IMR-90 (cell line): Measurements from ENCODE around the gene HSPG2. TPM values are rescaled to one million over a fixed set of nuclear protein-coding genes. Genes with fewer than 3 reads are reported as not detected.

Experiments used
- polyA plus RNA-seq, 3 experiments: library from polyadenylated mRNA; depleted of rRNA; stranded (reverse); fragments of >200 nt; gene quantifications; 2 replicates each; pipeline ENCODE4 v1.2.3, GENCODE V29; 2012; ENCODE audit warnings: low replicate concordance in 1 of 3
- total RNA-seq: library from RNA; depleted of rRNA; stranded (reverse); fragments of >200 nt; gene quantifications from 2 replicates; pipeline ENCODE4 v1.2.3, GENCODE V29; 2012
- TF ChIP-seq, protein P1 (sequence below): conservative IDR thresholded peaks from 2 replicates; pipeline ENCODE4 v1.5.1; 2012; ENCODE audit warnings: mild to moderate bottlenecking, low read depth, low read length, improper control_type of control experiment

HSPG2 gene
- total and polyA plus RNA-seq, 2 of the 4 experiments (the other 2 are of a cell fraction): 15.8 to 94.0 TPM

DNA sequence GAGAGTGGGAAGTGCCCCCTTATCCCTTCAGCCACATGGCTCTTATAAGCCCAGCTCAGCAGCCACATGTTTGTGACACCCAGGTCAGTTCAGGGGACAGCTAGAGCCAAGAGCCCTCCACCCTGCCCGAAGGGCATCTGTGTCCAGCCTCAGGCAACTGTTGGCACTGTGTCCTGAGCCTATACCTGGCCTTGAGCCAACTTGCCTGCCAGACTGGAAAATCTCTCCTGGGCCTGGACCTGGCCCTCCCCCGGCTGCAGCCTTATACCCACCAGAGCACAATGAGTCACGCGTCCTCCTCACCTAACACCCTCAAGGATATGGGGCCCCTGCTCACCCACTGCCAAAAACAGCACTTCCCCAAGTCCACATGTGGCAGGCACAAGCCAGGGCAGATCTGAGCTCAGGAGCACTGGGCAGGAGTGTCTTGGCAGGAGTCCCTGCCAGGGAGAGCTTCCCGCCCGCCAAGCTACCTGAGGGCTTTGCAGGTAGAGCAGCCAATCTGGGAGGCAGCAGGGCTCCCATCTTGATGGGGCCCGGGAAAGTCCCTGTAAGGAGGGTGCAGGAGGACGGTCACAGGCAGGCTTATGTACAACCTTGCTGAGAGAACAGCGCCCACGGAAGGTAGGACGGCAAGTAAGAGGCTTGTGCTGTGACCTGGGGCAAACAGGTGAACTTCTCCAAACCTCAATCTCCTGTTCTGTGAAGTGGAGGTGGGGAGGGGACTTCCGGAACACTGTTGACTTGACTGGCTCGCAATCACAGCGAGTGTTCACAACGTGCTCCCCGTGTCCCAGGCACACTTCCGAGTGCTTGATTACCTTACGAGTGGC is 19.8 kb upstream of the HSPG2 start (continued):
- TF ChIP-seq, protein P1, sequence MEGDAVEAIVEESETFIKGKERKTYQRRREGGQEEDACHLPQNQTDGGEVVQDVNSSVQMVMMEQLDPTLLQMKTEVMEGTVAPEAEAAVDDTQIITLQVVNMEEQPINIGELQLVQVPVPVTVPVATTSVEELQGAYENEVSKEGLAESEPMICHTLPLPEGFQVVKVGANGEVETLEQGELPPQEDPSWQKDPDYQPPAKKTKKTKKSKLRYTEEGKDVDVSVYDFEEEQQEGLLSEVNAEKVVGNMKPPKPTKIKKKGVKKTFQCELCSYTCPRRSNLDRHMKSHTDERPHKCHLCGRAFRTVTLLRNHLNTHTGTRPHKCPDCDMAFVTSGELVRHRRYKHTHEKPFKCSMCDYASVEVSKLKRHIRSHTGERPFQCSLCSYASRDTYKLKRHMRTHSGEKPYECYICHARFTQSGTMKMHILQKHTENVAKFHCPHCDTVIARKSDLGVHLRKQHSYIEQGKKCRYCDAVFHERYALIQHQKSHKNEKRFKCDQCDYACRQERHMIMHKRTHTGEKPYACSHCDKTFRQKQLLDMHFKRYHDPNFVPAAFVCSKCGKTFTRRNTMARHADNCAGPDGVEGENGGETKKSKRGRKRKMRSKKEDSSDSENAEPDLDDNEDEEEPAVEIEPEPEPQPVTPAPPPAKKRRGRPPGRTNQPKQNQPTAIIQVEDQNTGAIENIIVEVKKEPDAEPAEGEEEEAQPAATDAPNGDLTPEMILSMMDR: no peak
